PC-9 (cell line): Measurements from ENCODE around the gene VGF.

Experiments used
- CTCF ChIP-seq: fragments of 200-600 bp; sonication (generic); conservative IDR thresholded peaks from 2 replicates; pipeline ENCODE4 v1.6.1; 2017; ENCODE audit warnings: mixed run types, antibody characterized with exemption, mild to moderate bottlenecking, moderate library complexity
- EZH2 ChIP-seq: fragments of 200-600 bp; sonication (generic); IDR thresholded peaks from 2 replicates; pipeline ENCODE4 v1.8.0; 2017; ENCODE audit warnings: antibody characterized with exemption, low read depth

GRCh38 chr7:101185258-101185839, 20.0 kb upstream of the VGF start:
- TF ChIP-seq CTCF (no peak), EZH2 (no peak)
